Activated CD4-positive, alpha-beta T cell treated with anti-CD3 and anti-CD28 coated beads, Interleukin-2, amount 50 U/mL, for 48 hours (primary cell): Measurements from ENCODE around the gene OFD1.
"Not testable (repeated sequence)": the region's sequence is repeated elsewhere in the genome, so short reads cannot be mapped to it uniquely, and the experiment has no call there.

Experiments used
- DNase-seq, 2 experiments: peaks; one replicate each; pipeline ENCODE4 v3.0.0-alpha.2; 2020

OFD1 gene

DNA sequence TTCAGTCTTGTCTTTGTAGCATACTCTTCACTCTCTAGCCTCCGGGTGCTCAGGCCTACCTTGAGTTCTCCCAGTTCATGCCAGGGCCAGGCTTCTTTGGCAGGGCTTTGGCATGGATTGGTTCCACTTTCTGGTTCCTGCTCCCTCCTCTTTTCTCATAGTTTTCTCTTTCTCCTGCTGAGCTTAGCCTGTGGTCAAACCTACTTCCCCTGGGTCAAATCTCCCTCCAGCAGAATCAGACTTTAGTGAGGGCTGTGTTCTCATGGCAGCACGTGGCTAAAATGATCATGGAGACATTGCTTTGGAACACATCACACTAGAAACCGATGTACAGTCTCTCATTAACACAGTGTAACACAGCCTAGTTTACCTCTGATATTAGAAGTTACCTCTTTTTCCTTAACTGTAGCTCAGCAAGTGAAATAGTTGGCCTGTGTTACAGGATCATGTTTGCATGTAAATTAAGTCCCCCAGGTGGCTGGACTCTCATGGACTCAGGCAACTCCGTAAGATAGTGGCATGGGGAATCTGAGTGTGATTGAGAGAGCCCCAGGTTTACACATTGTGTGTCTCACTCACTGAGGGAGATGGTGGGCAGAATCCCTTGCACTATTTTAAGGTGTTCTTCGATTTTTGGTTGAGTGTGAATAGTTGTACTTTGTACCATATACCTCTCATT lies 32.3 kb upstream of the OFD1 start:
- no peak for DNase-seq

DNA sequence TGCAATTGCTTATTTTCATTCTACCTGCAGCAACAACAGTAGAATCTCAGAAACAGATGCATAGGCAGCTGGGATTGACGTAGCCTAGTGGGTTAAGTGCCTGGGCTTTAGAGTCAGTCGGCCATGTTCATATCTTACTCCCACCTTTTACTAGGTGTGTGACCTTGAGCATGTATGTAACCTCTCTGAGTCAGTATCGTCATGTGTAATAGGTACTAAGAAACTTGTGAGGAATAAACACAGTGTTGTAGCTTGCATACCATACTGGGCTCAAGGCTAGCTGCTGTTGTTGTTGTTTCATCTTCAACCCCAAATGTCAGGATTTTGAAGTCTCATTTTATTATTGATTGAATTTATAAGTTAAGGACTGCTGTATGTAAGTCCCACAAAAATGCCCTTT lies 31.4 kb upstream of the OFD1 start:
- no peak for DNase-seq

DNA sequence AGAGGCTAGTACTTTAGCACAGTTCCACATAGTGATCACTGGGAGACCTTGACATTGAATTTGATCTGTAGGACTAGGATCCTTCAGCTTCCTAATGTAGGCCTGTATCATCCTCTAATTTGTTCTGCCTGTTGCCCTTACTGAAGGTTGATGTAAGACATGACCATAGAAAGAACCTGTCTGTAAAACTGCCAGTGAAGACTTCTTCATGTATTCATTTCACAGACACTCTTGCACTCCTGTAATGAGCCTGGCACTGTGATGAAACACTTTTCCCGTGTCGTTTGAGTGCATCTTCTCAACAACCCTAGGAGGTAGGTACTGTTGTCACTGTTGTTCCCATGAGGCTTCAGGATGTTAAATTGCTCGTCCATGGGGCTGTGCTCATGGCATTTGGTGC lies 31.0 kb upstream of the OFD1 start:
- no peak for DNase-seq

DNA sequence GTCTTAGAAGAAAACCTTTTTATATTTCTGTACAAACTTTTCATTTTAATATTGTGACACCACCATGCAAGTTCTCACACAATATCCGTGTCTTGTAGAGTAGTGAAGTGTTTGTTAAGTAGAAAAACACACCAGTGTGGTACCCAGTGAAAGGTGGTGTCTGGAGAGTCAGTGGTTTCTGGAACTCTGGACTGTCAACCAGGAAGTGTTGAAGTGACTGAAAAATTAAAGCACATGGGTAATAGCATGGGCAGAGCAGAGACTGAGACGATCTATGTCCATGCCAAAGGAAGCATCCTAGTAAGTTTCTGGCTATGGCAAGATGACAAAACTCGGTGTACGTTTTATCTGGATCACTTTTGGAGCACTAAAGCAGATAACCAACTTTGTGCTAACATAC lies 23.4 kb upstream of the OFD1 start:
- no peak for DNase-seq

GRCh38 chrX:13716455-13716854 lies 18.1 kb upstream of the OFD1 start:
- DNase-seq = no peak

GRCh38 chrX:13716905-13717304 lies 17.6 kb upstream of the OFD1 start:
- no peak for DNase-seq

GRCh38 chrX:13717700-13718472 lies 16.7 kb upstream of the OFD1 start:
- no peak for DNase-seq

GRCh38 chrX:13719192-13719856 lies 15.2 kb upstream of the OFD1 start:
- no peak for DNase-seq

DNA sequence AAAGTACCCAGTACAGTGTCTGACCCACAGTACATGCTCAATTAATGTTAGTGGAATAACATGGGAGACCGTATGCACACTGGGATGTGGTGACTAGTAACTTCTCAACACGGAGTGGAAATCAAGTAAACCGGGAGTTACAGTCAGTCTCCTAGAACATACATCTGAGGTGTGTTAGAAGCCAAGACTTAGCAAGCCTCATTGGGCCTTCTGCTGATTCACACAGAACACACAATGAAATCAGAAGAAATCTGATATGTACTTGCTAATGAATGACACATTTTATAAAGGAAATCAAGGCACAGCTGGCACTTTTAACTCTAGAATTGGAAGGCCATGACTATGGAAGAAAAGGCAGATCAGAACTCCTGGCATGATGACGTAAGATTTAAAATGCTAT lies 13.2 kb upstream of the OFD1 start:
- DNase-seq = no peak

GRCh38 chrX:13721819-13722519 lies 12.6 kb upstream of the OFD1 start:
- DNase-seq = no peak

- DNase-seq = peak; percentile 41 to 60
Observed at GRCh38 chrX:13724878-13725277, 9.7 kb upstream of the OFD1 start.

- DNase-seq = not testable (repeated sequence)
Observed at GRCh38 chrX:13726583-13726982, 8.0 kb upstream of the OFD1 start.

DNA sequence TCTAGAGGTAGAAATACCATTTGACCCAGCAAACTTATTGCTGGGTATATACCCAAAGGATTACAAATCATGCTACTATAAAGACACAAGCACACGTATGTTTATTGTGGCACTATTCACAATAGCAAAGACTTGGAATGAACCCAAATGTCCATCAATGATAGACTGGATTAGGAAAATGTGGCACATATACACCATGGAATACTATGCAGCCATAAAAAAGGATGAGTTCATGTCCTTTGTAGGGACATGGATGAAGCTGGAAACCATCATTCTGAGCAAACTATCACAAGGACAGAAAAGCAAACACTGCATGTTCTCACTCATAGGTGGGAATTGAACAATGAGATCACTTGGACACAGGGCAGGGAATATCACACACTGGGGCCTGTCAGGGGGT lies 4.0 kb upstream of the OFD1 start:
- not testable (repeated sequence) for DNase-seq

DNA sequence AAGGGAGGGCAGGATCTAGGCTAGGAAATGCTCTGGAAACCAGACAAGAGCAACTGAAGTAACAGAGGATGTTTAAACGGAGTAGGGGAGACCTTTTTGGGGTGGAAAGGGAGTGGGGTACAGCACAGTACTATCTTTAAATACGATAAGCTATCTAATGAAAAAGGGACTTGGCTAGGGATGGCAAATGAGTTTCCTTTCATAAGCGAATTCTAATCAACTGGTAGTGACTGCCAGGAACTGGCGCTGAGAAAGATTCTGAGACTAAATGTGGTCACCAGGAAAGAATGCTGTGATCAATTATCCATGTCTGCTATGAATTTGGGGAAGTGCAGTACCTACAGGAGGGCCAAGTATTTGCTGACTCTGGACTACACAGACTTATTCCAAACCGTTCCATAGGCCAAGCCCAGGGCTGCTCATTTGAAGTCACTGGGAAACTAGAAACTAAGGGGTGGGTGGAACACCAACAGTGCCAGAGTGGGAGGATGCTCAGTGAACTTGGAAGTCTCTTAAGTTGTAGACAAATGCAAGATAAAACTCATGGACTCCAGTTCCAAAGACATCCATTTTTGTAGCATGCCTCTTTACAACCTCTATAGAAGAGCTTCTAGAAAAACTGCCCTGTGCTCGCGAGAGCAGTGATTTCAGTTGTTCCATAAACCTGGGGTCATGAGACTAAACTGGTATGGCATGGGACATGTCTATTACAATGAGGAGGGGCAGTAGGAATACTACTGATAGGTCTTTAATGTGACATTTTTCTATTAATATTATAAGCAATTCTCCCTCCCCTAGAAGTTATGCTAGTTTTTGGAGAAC lies 2.1 kb upstream of the OFD1 start:
- no peak for DNase-seq

- DNase-seq = no peak
Observed at GRCh38 chrX:13733506-13733905, 1.0 kb upstream of the OFD1 start.

DNA sequence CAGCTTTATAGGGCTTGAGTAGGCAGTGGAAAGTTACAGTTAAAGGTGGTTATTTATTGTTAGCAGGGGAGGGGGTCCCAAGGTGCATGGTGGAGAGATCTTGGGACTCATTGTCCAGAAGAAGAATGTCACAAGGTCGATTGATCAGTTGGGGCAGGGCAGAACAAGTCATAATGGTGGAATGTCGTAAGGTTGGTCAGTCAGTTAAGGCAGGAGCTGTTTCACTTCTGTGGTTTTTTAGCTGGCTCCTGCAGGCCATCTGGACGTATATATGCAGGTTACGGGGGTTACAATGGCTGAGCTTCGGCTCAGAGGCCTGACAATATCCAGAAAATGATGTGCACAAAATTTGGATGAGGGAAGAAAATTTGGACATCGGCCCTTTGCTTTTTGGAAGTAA lies 7.1 kb downstream of the OFD1 start:
- DNase-seq = no peak

DNA sequence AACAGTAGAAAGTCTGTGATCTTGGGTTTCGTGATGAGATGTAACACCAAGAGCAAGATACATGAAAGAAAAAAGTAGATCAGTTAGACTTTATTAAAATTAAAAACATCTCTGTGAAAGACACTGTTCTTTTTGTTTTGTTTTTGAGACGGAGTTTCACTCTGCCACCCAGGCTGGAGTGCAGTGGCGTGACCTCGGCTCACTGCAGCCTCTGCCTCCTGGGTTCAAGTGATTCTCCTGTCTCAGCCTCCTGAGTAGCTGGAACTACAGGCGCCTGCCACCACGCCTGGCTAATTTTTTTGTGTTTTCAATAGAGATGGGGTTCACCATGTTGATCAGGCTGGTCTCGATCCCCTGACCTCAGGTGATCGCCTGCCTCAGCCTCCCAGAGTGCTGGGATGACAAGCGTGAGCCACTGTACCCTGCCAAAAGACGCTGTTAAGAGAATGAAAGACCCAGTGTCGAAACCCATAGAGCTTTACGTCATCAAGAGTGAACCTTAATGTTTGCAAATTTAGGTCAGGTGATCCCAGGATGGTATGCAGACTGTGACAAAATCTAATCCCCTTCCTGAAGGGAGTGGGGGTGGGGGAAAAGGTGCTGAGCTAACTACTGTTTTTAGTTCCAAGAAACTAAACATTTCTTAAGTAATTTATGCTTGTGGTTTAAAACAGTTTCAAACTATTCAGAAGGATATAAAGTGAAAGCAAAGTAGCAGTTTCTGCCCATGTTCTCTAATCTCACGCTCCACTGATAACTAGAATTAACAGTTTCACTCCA lies 8.0 kb downstream of the OFD1 start:
- DNase-seq = peak; percentile 38 to 59

- peak in 1 of 2 experiments; percentile 16 for DNase-seq
Observed at GRCh38 chrX:13747836-13748235, 13.3 kb downstream of the OFD1 start.

DNA sequence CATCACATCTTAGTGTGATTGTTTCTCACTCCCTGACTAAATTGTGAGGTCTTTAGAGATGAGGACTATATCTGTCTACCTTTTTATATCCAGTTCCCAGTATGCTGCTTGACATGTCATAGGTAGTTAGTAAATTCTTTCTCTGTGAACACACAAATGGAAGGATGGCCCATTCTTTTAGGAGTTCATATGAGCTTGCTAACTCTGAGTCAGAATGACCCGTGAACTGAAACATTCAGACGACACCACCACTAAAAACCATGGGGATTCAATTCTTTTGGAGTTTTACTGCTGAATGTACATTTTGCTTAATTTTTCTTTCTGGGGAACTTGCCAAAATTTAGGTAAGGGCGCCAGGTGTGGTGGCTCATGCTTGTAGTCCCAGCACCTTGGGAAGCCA lies 13.9 kb downstream of the OFD1 start:
- no peak for DNase-seq

DNA sequence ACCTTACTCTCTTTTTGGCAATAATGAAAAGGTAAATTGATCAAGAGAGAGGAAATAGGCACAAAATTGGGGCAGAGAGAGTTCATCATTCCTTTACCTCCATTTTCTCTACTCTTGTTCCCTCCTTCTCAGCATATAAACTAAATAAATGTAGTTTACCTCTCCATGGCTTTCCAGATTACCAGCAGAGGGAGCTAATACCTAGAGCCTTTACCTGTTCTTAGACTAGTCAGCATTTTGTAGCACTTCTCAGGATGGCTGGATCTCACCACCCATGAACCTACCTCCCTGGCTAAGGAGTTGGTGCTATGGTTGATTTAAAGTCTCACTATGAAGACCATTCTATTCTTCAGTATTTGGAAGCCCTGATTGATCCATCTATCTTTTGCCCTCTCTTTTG lies 15.7 kb downstream of the OFD1 start:
- DNase-seq = no peak

DNA sequence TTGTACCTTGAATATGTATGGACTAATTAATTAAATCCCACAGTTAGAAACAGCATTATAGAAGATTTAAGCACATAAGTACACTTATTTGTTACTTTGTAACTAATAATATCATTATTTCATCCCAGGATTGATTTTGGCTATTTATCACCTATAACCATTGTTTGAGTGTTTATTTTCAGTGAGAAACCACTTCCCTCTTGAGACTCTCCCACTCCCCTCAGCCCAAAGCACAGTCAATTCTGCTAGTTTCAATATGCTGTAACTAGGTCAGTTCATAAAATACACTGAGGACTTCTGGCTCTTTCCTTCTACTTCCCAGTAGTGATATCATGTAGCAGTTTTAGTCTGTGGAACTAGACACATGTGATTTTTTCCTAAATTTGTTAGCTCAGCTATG lies 16.3 kb downstream of the OFD1 start:
- DNase-seq = no peak

- no peak for DNase-seq
Observed at GRCh38 chrX:13752141-13752540, 17.6 kb downstream of the OFD1 start.
